Measurements from ENCODE around the gene SLC25A14.

DNA sequence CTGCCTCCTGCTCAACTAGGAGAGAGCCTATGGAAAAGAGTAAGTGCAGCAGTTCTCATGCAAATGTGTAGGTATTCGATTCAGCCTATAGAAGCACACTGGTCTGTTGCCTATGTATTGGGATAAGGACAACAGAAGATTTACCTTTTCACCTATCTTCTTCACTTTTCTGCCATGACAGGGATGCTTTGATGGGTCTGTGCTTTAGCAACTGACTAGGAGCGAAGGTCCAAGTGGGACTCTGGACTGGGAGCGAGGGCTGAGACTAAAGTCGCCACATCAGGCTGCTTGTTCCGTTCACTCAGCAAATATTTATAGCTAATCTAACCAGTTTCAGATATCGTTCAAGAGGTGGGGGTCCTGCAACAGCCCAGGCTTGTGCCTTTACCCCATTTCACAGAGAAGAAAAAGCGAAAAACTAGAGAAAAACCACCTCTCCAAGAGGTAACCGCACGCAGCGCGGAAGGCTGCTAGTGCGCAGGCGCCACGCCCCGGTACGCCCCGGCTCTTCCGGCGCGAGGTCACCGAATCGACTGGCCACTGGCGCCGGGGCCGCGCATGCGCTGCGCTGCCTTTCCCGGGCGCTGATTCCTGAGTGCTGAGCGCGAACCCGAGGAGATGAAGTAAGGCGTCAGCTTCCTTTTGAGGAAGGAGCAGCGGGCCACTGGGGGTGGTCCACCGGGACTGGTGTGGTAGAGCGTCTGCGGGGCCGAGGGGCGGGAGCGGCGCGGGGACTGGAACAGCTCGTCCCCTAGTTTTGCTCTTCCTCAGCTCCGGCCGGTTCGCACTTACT, 61.9 kb downstream of the SLC25A14 start, which contains the start of gene RBMX2:
- TF ChIP-seq EZH2 (IDR thresholded peaks at IDR 0.05; ENCODE audit: insufficient read depth, low read length): no peak
- TF ChIP-seq, protein P1, sequence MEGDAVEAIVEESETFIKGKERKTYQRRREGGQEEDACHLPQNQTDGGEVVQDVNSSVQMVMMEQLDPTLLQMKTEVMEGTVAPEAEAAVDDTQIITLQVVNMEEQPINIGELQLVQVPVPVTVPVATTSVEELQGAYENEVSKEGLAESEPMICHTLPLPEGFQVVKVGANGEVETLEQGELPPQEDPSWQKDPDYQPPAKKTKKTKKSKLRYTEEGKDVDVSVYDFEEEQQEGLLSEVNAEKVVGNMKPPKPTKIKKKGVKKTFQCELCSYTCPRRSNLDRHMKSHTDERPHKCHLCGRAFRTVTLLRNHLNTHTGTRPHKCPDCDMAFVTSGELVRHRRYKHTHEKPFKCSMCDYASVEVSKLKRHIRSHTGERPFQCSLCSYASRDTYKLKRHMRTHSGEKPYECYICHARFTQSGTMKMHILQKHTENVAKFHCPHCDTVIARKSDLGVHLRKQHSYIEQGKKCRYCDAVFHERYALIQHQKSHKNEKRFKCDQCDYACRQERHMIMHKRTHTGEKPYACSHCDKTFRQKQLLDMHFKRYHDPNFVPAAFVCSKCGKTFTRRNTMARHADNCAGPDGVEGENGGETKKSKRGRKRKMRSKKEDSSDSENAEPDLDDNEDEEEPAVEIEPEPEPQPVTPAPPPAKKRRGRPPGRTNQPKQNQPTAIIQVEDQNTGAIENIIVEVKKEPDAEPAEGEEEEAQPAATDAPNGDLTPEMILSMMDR (IDR thresholded peaks at IDR 0.05; ENCODE audit: insufficient read depth, low read depth, low read length): no peak

All from astrocyte (in vitro differentiated cells and primary cell).